HG03175 (cell line): ENCODE results near the gene ZNF337.
"Not testable (repeated sequence)": the region's sequence is repeated elsewhere in the genome, so short reads cannot be mapped to it uniquely, and the experiment has no call there.

ENCODE experiments used
- ATAC-seq: cut with Tn5 transposase; IDR thresholded peaks from one replicate; pipeline ENCODE4 v1.9.1; 2021; ENCODE audit warnings: mild to moderate bottlenecking, moderate library complexity; ENCODE audit not compliant: unreplicated experiment

ZNF337 gene

GRCh38 chr20:25695532-25696370, 902 bp downstream of the ZNF337 start:
- no peak for ATAC-seq

- no peak for ATAC-seq
Measured at GRCh38 chr20:25692499-25692898, 4.2 kb downstream of the ZNF337 start.

GRCh38 chr20:25690427-25690826, 6.2 kb downstream of the ZNF337 start:
- ATAC-seq: no peak

- ATAC-seq: peak; percentile 9
Measured at GRCh38 chr20:25686081-25687067, 10.3 kb downstream of the ZNF337 start.

GRCh38 chr20:25685276-25686080, 11.2 kb downstream of the ZNF337 start:
- peak; percentile 83 for ATAC-seq

GRCh38 chr20:25683826-25684225, 12.8 kb downstream of the ZNF337 start:
- ATAC-seq: not testable (repeated sequence)

- no peak for ATAC-seq
Measured at GRCh38 chr20:25683050-25683449, 13.6 kb downstream of the ZNF337 start.

DNA sequence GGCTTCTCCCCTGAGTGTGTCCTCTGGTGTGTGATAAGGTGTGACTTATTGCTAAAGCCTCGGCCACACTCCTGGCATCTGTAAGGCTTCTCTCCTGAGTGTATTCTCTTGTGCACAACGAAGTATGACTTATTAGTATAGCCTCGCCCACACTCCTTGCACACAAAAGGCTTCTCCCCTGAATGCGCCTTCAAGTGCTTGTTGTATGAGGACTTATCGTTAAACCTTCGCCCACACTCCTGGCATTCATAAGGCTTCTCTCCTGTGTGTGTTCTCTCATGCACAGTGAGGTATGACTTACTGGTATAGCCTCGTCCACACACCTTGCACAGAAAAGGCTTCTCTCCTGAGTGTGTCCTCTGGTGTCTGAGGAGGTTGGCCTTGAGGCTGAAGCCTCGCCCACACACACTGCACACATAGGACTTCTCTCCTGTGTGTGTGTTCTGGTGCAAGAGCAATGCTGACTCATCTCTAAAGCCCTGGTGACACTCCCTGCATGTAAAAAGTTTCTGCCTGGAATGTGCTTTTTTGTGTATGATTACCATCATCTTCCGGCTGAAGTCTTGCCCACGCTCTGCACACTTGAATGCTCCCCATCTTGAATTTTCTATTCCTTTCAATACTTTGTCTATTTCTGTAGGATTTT, 20.4 kb downstream of the ZNF337 start:
- no peak for ATAC-seq

DNA sequence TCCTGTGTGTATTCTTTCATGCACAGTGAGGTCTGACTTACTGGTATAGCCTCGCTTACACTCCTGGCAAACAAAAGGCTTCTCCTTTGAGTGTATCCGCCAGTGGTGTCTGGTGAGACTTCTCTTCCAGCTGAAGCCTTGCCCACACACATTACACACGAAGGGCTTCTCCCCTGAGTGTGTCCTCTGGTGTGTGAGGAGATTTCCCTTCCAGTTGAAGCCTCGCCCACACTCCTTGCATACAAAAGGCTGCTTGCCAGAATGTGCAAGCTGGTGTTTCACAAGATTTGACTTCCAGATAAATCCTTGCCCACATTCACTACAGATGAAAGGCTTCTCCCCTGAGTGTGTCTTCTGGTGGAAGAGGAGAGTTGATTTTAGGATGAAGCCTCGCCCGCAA, 21.5 kb downstream of the ZNF337 start:
- no peak for ATAC-seq

GRCh38 chr20:25672659-25673235, 23.9 kb downstream of the ZNF337 start:
- ATAC-seq: no peak

GRCh38 chr20:25669826-25670422, 26.7 kb downstream of the ZNF337 start:
- no peak for ATAC-seq

DNA sequence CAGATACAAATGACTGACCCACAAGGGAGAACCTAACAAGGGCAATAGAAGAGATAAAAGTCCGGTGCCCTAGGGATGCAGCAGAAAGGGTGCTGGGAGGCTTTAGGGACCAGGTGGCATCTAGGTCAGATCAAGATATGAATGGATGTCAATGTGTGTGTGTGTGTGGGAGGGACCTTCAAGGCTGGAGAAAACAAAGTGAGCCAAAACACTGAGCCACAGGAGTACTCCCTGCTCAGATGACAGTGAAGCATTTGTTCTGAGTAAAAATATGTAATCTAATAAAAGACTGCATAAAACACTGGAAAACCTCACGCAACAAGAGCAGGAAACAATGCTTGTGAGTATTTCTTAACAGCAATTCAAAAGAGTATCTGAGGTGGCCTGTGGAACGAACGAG, 28.2 kb downstream of the ZNF337 start:
- ATAC-seq: no peak

DNA sequence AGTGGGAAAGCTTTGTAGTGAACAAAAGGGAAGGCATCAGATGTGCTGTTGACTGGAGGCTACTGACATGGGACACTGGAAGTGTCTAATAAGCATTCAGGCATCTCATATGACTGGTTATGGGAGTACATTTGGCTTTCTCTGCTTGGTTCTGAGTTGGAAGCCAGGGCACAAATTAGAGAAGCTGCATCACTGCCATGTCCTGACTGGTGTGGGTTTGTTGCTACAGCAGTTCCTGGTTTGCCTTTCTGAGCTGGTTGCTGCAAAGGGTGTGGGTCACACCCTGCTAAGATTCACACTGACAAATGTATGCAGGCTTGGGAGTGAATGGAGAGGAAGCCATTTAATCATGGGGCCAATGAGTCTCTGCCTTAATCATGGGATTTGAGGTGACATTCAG, 36.7 kb downstream of the ZNF337 start:
- no peak for ATAC-seq

GRCh38 chr20:25654487-25654886, 42.2 kb downstream of the ZNF337 start:
- no peak for ATAC-seq

DNA sequence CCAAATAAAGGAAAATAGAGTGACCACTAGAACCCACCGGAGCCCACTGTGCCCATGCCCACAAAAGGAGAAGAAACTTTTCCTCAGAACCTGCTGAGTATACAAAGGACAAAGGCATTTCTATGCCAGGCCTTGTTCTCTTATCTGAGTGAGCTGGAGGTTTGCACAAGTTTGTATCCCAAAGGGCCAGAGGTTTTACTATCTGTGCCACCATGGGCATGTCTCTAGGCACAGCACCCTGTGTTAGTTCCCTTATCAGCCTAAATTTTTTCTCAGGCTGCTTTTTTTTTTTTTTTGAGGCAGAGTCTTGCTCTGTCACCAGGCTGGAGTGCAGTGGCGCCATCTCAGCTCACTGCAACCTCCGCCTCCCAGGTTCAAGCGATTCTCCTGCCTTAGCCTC, 43.8 kb downstream of the ZNF337 start:
- ATAC-seq: not testable (repeated sequence)

GRCh38 chr20:25644814-25645213, 51.8 kb downstream of the ZNF337 start:
- no peak for ATAC-seq

- ATAC-seq: peak; percentile 67
Measured at GRCh38 chr20:25643716-25644115, 52.9 kb downstream of the ZNF337 start.

GRCh38 chr20:25637247-25637646, 59.4 kb downstream of the ZNF337 start:
- no peak for ATAC-seq

- ATAC-seq: no peak
Measured at GRCh38 chr20:25632940-25633790, 63.5 kb downstream of the ZNF337 start.
